Psoas muscle (tissue), 8 donors: ENCODE results near the gene KLHL35. TPM values are rescaled to one million over a fixed set of nuclear protein-coding genes. Genes with fewer than 3 reads are reported as not detected.

ENCODE experiments used
- ATAC-seq, 4 donors: fragments of 200-7000 bp; cut with Tn5 transposase; one replicate each; pipeline ENCODE4 v1.9.1; 2020; ENCODE audit warnings: moderate library complexity in 3 of 4, mild to moderate bottlenecking in 2 of 4
- DNase-seq, 2 donors: peaks; one replicate each; pipeline ENCODE4 v3.0.0-alpha.2; 2020
- H3K27ac ChIP-seq: fragments of 200-600 bp; one replicate; pipeline ENCODE4 v1.8.0; 2022
- H3K27me3 ChIP-seq, 3 donors: fragments of 200-600 bp in 1 of 3; one replicate each; pipeline versions ENCODE4 v1.6.1 to v1.8.0; 2013 to 2022; ENCODE audit warnings: low read length in 2 of 3, mild to moderate bottlenecking in 2 of 3, moderate library complexity in 1 of 3; ENCODE audit not compliant: insufficient read depth in 3 of 3
- H3K36me3 ChIP-seq, 2 donors: fragments of 200-600 bp in 1 of 2; one replicate each; pipeline versions ENCODE4 v1.6.1 to v1.8.0; 2013 to 2022; ENCODE audit warnings: low read depth in 1 of 2, mild to moderate bottlenecking in 1 of 2, moderate library complexity in 1 of 2; ENCODE audit not compliant: insufficient read depth in 1 of 2
- H3K4me1 ChIP-seq: fragments of 200-600 bp; one replicate; pipeline ENCODE4 v1.8.0; 2022
- H3K4me3 ChIP-seq: fragments of 200-600 bp; one replicate; pipeline ENCODE4 v1.8.0; 2022; ENCODE audit warnings: mild to moderate bottlenecking
- H3K9me3 ChIP-seq: fragments of 200-600 bp; one replicate; pipeline ENCODE4 v1.8.0; 2022
- WGBS, 3 donors: extraction: QIAGEN DNeasy Blood & Tissue Kit; methylation state at CpG; one replicate each; pipeline versions ENCODE4 v1.1.6 to v1.1.7; 2013; 5-methylcytosine and 5-hydroxymethylcytosine counted together
- intact Hi-C, 2 donors: fragments of 100-400 bp; cut with DNase I; formaldehyde crosslinking; loops; one replicate each; pipeline versions ENCODE4 v1.11.0 to v1.14.2; 2022
- polyA plus RNA-seq, 3 donors: library from polyadenylated mRNA; stranded (reverse); fragments of 200-250 nt; gene quantifications; one replicate each; pipeline ENCODE4 v1.2.3, GENCODE V29; 2013
- total RNA-seq, 4 donors: library from RNA; stranded (reverse); fragmentation: NEBNext Ultra II Directional in 2 of 4; extraction: Animal tissue kit (Norgen Biotek cat#: 25700) in 2 of 4; gene quantifications; one replicate each; pipeline versions ENCODE4 v1.2.1 to v1.2.4, GENCODE V29; 2021 to 2023
- TF ChIP-seq, protein P1 (sequence below): fragments of 200-600 bp; IDR thresholded peaks from one replicate; pipeline ENCODE4 v1.8.0; 2022; ENCODE audit warnings: antibody characterized with exemption
- donor health status: healthy with polysubstance abuse.
- donor health status: DM: no; HTN: no; CAD: no; lungs with moderate emphysema.
- donor health status: Bipolar disorder and iron deficiency.
- donor health status: healthy.
- donor health status: DM: yes; HTN: yes; CAD: no.
- donor health status: DM: no; HTN: no; CAD: no.
- donor health status: DM: no; HTN: no; CAD: no.
- donor health status: DM: yes; HTN: yes; CAD: no.

Gene KLHL35
- total and polyA plus RNA-seq, 7 donors = 0.34 to 4.1 (median 0.56) TPM

DNA sequence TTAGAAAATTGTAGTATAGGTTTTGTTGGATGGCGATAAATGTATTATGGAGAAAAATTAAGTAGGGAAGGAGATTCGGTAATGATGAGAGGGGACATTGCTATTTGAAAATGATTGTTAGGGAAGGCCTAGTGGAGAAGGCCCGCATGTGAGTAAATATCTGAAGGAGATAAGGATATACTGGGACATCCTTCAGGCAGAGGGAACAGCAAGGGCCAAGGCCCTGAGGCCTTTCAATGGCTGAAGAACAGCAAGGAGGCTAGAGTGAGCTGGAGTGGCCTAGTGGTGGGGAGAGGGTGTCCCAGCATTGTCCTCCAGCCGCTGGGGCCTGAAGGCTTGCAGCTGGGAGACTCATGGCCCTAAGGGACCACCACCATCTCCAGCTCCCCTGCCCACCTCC, 58.4 kb downstream of the KLHL35 start:
- H3K9me3 ChIP-seq = no peaks in the 10 kb centered on the region
- no peaks in the 10 kb centered on the region for H3K4me1 ChIP-seq
- intact Hi-C loops = no loop called here
- no peaks in the 10 kb centered on the region for H3K27me3 ChIP-seq
- no peak overlapping the region for H3K27ac ChIP-seq
- H3K36me3 ChIP-seq = no peaks in the 10 kb centered on the region
- DNase-seq (no peak), ATAC-seq (no peak)
- 94 to 96% (median 94%) methylated on average over 4 of the region's 4 CpGs for WGBS, 3 donors
- no peak overlapping the region for H3K4me3 ChIP-seq
- TF ChIP-seq, protein P1, sequence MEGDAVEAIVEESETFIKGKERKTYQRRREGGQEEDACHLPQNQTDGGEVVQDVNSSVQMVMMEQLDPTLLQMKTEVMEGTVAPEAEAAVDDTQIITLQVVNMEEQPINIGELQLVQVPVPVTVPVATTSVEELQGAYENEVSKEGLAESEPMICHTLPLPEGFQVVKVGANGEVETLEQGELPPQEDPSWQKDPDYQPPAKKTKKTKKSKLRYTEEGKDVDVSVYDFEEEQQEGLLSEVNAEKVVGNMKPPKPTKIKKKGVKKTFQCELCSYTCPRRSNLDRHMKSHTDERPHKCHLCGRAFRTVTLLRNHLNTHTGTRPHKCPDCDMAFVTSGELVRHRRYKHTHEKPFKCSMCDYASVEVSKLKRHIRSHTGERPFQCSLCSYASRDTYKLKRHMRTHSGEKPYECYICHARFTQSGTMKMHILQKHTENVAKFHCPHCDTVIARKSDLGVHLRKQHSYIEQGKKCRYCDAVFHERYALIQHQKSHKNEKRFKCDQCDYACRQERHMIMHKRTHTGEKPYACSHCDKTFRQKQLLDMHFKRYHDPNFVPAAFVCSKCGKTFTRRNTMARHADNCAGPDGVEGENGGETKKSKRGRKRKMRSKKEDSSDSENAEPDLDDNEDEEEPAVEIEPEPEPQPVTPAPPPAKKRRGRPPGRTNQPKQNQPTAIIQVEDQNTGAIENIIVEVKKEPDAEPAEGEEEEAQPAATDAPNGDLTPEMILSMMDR = no peak

DNA sequence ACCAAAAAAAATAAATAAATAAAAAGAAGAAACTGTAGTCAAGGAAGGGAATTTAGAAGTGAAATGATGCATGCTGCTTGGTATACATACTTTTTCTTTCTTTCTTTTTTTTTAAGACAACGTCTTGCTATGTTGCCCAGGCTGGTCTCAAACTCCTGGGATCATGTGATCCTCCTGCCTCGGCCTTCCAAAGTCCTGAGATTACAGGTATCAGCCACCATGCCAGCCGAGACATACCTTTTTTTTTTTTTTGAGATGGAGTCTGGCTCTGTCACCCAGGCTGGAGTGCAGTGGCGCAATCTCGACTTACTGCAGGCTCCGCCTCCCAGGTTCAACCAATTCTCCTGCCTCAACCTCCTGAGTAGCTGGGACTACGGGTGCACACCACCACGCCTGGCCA, 59.8 kb downstream of the KLHL35 start:
- intact Hi-C loops = no loop called here
- H3K9me3 ChIP-seq = no peaks in the 10 kb centered on the region
- H3K27ac ChIP-seq = no peak overlapping the region
- H3K36me3 ChIP-seq = no peaks in the 10 kb centered on the region
- ATAC-seq (no peak), DNase-seq (no peak)
- H3K27me3 ChIP-seq = no peaks in the 10 kb centered on the region
- TF ChIP-seq, protein P1 = no peak
- no peaks in the 10 kb centered on the region for H3K4me1 ChIP-seq
- WGBS, 3 donors = 90 to 94% (median 94%) methylated on average over 8 of the region's 8 CpGs
- H3K4me3 ChIP-seq = no peak overlapping the region

Other genes with a start within 250 kb of the KLHL35 start
- gene TPBGL, start 192.4 kb downstream of the KLHL35 start, total RNA-seq = under 1 TPM in 1 of 4 donors, not detected in 3; 0.11 TPM
- under 1 TPM in 2 of 3 donors, not detected in 1; 0.01 to 0.05 TPM for gene TPBGL, start 192.4 kb downstream of the KLHL35 start, polyA plus RNA-seq
- gene ARRB1, start 81.5 kb downstream of the KLHL35 start, total RNA-seq = 10 to 100 TPM in 1 of 4 donors, 1 to 10 TPM in 3; 7.4 to 17.3 (median 9.0) TPM
- 1 to 10 TPM; 3.6 to 3.8 (median 3.8) TPM for gene ARRB1, start 81.5 kb downstream of the KLHL35 start, polyA plus RNA-seq
- 1,000 to 10,000 TPM in 2 of 4 donors, 100 to 1,000 TPM in 2; 807 to 1,216 (median 929) TPM for gene RPS3, start 33.7 kb downstream of the KLHL35 start, total RNA-seq
- gene RPS3, start 33.7 kb downstream of the KLHL35 start, polyA plus RNA-seq = 1,000 to 10,000 TPM; 1,619 to 2,132 (median 1,802) TPM
- 10 to 100 TPM; 10.3 to 16.5 (median 12.7) TPM for gene GDPD5, start 92.7 kb upstream of the KLHL35 start, total RNA-seq
- gene GDPD5, start 92.7 kb upstream of the KLHL35 start, polyA plus RNA-seq = 10 to 100 TPM in 1 of 3 donors, 1 to 10 TPM in 2; 2.7 to 13.1 (median 6.4) TPM
- 10 to 100 TPM; 27.7 to 43.3 (median 31.3) TPM for gene SERPINH1, start 129.1 kb upstream of the KLHL35 start, total RNA-seq
- gene SERPINH1, start 129.1 kb upstream of the KLHL35 start, polyA plus RNA-seq = 10 to 100 TPM; 11.6 to 29.8 (median 15.6) TPM
- gene MAP6, start 235.8 kb upstream of the KLHL35 start, total RNA-seq = under 1 TPM; 0.14 to 0.56 (median 0.38) TPM
- under 1 TPM; 0.19 to 0.26 (median 0.21) TPM for gene MAP6, start 235.8 kb upstream of the KLHL35 start, polyA plus RNA-seq